ENCODE measurements around the gene EFCAB14. TPM values are rescaled to one million over a fixed set of nuclear protein-coding genes. Genes with fewer than 3 reads are reported as not detected.

The EFCAB14 gene
- total RNA-seq, 2 experiments from 2014 or later: 29.9 to 38.3 TPM

DNA sequence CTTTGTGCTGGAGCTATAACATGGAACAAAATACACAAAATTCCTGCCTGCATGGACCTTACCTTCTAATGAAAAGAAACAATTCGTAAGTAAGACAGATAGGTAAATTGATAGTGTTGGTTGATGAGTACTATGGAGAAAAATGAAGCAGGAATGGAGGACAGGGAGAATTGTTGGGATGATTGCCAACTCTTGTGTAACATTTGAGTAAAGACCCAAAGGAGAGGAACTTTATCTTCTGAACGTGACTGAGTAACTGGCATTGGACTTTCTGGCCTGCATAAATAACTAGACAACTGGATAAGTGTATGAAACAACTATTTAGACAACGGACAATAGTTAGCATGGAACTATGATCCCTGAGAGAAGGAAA, 6.8 kb upstream of the EFCAB14 start:
- Histone ChIP-seq H4K20me1 (ENCODE audit: insufficient read depth, low read length) (no peaks in the 10 kb centered on the region), H3K36me3 (ENCODE audit: insufficient read depth, low read length) (no peaks in the 10 kb centered on the region), H3K27ac (ENCODE audit: low read depth, low read length, poor library complexity, severe bottlenecking) (no peak overlapping the region), H3K79me2 (ENCODE audit: insufficient read depth, low read depth, low read length) (no peaks in the 10 kb centered on the region), H2AFZ (ENCODE audit: low read length) (no peak overlapping the region), H3K4me2 (ENCODE audit: low read length) (no peak overlapping the region), H3K4me3 (ENCODE audit: low read depth, low read length, poor library complexity, severe bottlenecking) (no peak overlapping the region), H3K9me2 (ENCODE audit: insufficient read depth, low read length) (no peaks in the 10 kb centered on the region), H3K4me1 (ENCODE audit: insufficient read depth, low read length, poor library complexity, severe bottlenecking) (no peaks in the 10 kb centered on the region), H3K9me3 (ENCODE audit: low read length) (no peaks in the 10 kb centered on the region)
- ChIA-PET POLR2A (no interaction called here), CTCF (ENCODE audit: unreplicated experiment) (no interaction called here)
- no peak for TF ChIP-seq EZH2phosphoT487 (IDR thresholded peaks at IDR 0.05; ENCODE audit: borderline replicate concordance, low read depth, low read length)
- TF ChIP-seq, protein P1, sequence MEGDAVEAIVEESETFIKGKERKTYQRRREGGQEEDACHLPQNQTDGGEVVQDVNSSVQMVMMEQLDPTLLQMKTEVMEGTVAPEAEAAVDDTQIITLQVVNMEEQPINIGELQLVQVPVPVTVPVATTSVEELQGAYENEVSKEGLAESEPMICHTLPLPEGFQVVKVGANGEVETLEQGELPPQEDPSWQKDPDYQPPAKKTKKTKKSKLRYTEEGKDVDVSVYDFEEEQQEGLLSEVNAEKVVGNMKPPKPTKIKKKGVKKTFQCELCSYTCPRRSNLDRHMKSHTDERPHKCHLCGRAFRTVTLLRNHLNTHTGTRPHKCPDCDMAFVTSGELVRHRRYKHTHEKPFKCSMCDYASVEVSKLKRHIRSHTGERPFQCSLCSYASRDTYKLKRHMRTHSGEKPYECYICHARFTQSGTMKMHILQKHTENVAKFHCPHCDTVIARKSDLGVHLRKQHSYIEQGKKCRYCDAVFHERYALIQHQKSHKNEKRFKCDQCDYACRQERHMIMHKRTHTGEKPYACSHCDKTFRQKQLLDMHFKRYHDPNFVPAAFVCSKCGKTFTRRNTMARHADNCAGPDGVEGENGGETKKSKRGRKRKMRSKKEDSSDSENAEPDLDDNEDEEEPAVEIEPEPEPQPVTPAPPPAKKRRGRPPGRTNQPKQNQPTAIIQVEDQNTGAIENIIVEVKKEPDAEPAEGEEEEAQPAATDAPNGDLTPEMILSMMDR (conservative IDR thresholded peaks at IDR 0.05; ENCODE audit: low read length): no peak
- no TSS peak for BruUV-seq (replicated peaks)
- intact Hi-C loops (cut with micrococcal nuclease; ENCODE audit: unreplicated experiment): loop anchor here (2.0 to 10.0 kb wide), 3 partner anchors 171 to 278 kb away; partner anchors contain the start of gene KNCN
- no peak for DNase-seq (ENCODE audit: low spot score)

DNA sequence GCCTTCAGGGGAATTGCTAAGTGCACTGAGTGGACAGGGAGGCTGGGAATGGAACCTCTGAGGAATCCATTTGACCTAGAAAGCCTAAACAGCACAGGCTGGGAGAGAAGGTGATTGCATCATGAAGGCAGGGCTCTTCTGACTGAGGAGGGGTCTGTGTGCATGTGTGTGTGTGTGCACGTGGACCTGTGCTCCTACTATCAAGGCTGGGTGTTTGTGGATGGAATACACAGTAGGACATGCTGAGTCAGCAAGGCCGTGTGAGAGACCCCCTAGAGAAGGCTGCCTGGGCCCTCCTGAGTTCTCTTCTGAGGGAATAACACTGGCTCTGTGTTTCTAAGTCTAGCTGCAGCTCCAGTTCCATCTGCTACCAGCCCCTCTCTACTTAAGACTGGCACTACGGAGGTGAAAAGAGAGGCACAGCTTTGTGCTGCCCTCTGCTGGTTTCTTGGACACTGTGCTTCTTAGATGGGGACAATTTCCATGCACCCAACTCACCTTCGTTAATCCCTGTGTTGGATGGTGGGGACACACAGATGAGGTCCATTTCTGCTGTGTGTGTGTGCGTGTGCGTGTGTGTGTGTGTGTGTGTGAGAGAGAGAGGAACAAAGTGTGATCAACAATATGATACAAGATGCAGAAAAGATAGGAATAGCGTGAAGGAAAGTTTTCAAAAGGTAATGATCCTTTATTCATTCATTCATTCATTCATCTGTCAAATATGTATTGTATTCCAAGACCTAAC, 6.2 kb upstream of the EFCAB14 start:
- H3K9me2 ChIP-seq (ENCODE audit: insufficient read depth, low read length): no peaks in the 10 kb centered on the region
- H4K20me1 ChIP-seq (ENCODE audit: insufficient read depth, low read length): no peaks in the 10 kb centered on the region
- H2AFZ ChIP-seq (ENCODE audit: low read length): no peak overlapping the region
- no peaks in the 10 kb centered on the region for H3K36me3 ChIP-seq (ENCODE audit: insufficient read depth, low read length)
- H3K27ac ChIP-seq (ENCODE audit: low read depth, low read length, poor library complexity, severe bottlenecking): no peak overlapping the region
- ChIA-PET CTCF (ENCODE audit: unreplicated experiment) (no interaction called here), POLR2A (no interaction called here)
- no peak overlapping the region for H3K4me2 ChIP-seq (ENCODE audit: low read length)
- intact Hi-C loops (cut with micrococcal nuclease; ENCODE audit: unreplicated experiment): loop anchor here (2.0 to 10.0 kb wide), 3 partner anchors 170 to 278 kb away; partner anchors contain the start of gene KNCN
- H3K79me2 ChIP-seq (ENCODE audit: insufficient read depth, low read depth, low read length): no peaks in the 10 kb centered on the region
- no peak for TF ChIP-seq EZH2phosphoT487 (IDR thresholded peaks at IDR 0.05; ENCODE audit: borderline replicate concordance, low read depth, low read length)
- TF ChIP-seq, protein P1 (conservative IDR thresholded peaks at IDR 0.05; ENCODE audit: low read length): peak; percentile 87
- BruUV-seq (replicated peaks): no TSS peak
- peak; percentile 77 for DNase-seq (ENCODE audit: low spot score)
- no peaks in the 10 kb centered on the region for H3K9me3 ChIP-seq (ENCODE audit: low read length)
- H3K4me3 ChIP-seq (ENCODE audit: low read depth, low read length, poor library complexity, severe bottlenecking): no peak overlapping the region
- H3K4me1 ChIP-seq (ENCODE audit: insufficient read depth, low read length, poor library complexity, severe bottlenecking): no peaks in the 10 kb centered on the region

DNA sequence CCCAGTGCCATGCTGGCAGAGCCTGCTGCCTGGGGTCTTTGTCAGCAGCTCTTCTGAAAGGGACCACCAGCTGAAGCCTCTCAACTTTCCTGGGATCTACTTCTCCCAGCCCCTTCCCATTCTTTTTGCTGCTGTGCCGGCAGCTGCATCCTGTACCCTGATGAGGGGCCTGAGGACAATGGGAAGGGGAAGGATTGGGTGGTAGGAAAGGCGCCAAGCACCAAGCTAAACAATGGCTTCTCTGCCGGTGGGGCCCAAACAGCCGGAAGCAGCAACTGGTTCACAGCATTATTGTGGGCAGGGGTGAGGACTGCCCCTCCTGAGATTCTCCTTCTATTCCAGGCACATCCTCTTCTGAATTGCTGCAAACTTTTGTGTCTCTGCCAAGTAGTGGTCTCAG, 5.0 kb upstream of the EFCAB14 start:
- Histone ChIP-seq H4K20me1 (ENCODE audit: insufficient read depth, low read length) (no peaks in the 10 kb centered on the region), H3K36me3 (ENCODE audit: insufficient read depth, low read length) (no peaks in the 10 kb centered on the region), H3K4me3 (ENCODE audit: low read depth, low read length, poor library complexity, severe bottlenecking) (no peak overlapping the region), H2AFZ (ENCODE audit: low read length) (no peak overlapping the region), H3K4me2 (ENCODE audit: low read length) (no peak overlapping the region), H3K4me1 (ENCODE audit: insufficient read depth, low read length, poor library complexity, severe bottlenecking) (peaks cover 7% of the 10 kb centered on the region), H3K9me3 (ENCODE audit: low read length) (no peaks in the 10 kb centered on the region), H3K9me2 (ENCODE audit: insufficient read depth, low read length) (no peaks in the 10 kb centered on the region), H3K79me2 (ENCODE audit: insufficient read depth, low read depth, low read length) (no peaks in the 10 kb centered on the region), H3K27ac (ENCODE audit: low read depth, low read length, poor library complexity, severe bottlenecking) (no peak overlapping the region)
- BruUV-seq (replicated peaks): no TSS peak
- no peak for TF ChIP-seq EZH2phosphoT487 (IDR thresholded peaks at IDR 0.05; ENCODE audit: borderline replicate concordance, low read depth, low read length)
- TF ChIP-seq, protein P1 (conservative IDR thresholded peaks at IDR 0.05; ENCODE audit: low read length): no peak
- ChIA-PET POLR2A (no interaction called here), CTCF (ENCODE audit: unreplicated experiment) (no interaction called here)
- intact Hi-C loops (cut with micrococcal nuclease; ENCODE audit: unreplicated experiment): loop anchor here (2.0 to 10.0 kb wide), 2 partner anchors 169 to 247 kb away; partner anchors contain the start of gene KNCN
- no peak for DNase-seq (ENCODE audit: low spot score)
